GM21360 (cell line): ENCODE results near the gene OLFML2B.
A peak's percentile ranks its signal among the peaks of the same experiment; 100 is the strongest.

Experiments used
- ATAC-seq: cut with Tn5 transposase; IDR thresholded peaks from one replicate; pipeline ENCODE4 v1.9.1; 2021; ENCODE audit warnings: mild to moderate bottlenecking, moderate library complexity; ENCODE audit not compliant: unreplicated experiment

Gene OLFML2B

GRCh38 chr1:161948435-161948834, 75.2 kb downstream of the OLFML2B start:
- no peak for ATAC-seq

- no peak for ATAC-seq
Measured at GRCh38 chr1:161946071-161946987, 77.3 kb downstream of the OLFML2B start.

GRCh38 chr1:161945306-161946060, 78.2 kb downstream of the OLFML2B start:
- ATAC-seq, result no peak

GRCh38 chr1:161944381-161944780, 79.3 kb downstream of the OLFML2B start:
- ATAC-seq, result no peak

- no peak for ATAC-seq
Measured at GRCh38 chr1:161943737-161944136, 79.9 kb downstream of the OLFML2B start.

- ATAC-seq, result no peak
Measured at GRCh38 chr1:161941726-161942436, 81.8 kb downstream of the OLFML2B start.

GRCh38 chr1:161940866-161941591, 82.6 kb downstream of the OLFML2B start:
- no peak for ATAC-seq

GRCh38 chr1:161936786-161937185, 86.9 kb downstream of the OLFML2B start:
- ATAC-seq, result no peak

- no peak for ATAC-seq
Measured at GRCh38 chr1:161935264-161935663, 88.4 kb downstream of the OLFML2B start.

GRCh38 chr1:161933592-161934588, 89.8 kb downstream of the OLFML2B start:
- ATAC-seq, result peak; percentile 40
